Globus pallidus (tissue), 1 donor: ENCODE measurements around the gene ARID1A.
"Not testable (repeated sequence)": the region's sequence is repeated elsewhere in the genome, so short reads cannot be mapped to it uniquely, and the experiment has no call there.

Experiments used
- DNase-seq: peaks from one replicate; pipeline ENCODE4 v3.0.0-alpha.2; 2015; ENCODE audit warnings: low spot score

The ARID1A gene

DNA sequence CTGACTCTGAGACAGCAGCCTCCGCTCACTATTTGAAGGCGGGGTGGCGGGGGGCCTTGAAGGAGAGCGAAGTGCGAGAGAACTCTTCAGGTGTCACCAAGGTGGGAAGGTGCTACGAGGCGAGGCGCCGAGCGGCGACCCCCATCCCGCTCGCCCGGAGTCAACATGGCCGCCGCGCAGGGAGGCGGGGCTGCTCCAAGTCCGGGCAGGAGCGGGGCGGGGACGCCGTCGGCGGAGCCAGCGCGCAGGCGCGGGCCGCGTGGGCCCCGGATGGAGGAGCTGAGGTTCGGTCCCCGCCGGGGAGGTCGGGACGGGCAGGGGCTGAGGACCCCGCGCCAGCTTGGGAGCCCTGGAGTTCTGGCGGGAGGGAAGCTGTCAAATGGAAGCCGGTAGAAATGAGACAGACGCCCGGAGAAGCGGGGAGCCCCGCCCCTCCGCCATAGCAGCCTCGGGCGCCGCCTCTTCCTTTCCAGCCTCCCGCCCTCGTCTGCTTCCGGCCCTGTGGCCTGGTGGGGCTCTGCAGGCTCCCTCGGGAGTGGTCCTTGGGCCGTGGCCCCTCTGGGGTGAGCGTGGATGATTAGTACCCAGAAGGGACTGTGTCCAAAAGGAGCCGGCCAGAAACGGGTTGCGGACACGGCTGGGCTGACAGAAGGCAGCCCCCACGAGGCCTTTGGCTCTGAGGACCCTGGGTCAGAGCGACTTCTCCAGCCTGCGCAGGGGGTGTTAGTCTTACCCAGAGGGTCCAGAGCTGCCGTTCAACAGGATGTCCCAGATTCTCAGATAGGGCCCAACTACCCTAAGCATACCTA is 92.1 kb downstream of the ARID1A start, which contains the start of gene PIGV:
Gene PIGV (plus strand): TSS at position 245 of the 809 bp plus-strand sequence. CDS start 2,866 bp downstream, outside the sequence.
- peak; percentile 88 for DNase-seq

DNA sequence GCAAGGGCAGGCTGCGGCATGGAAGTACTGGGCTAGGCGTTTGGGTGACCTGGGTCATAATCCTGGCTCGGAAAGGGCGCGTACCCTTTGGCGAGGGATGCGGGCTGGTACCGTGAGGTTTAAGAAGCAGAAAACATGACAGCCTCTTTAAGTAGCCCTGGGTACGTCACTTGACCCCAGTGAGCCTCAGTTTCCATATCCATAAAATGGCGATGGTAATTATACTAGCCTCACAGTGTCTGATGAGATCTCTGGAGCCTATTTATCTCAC is 92.6 kb downstream of the ARID1A start:
- no peak for DNase-seq

DNA sequence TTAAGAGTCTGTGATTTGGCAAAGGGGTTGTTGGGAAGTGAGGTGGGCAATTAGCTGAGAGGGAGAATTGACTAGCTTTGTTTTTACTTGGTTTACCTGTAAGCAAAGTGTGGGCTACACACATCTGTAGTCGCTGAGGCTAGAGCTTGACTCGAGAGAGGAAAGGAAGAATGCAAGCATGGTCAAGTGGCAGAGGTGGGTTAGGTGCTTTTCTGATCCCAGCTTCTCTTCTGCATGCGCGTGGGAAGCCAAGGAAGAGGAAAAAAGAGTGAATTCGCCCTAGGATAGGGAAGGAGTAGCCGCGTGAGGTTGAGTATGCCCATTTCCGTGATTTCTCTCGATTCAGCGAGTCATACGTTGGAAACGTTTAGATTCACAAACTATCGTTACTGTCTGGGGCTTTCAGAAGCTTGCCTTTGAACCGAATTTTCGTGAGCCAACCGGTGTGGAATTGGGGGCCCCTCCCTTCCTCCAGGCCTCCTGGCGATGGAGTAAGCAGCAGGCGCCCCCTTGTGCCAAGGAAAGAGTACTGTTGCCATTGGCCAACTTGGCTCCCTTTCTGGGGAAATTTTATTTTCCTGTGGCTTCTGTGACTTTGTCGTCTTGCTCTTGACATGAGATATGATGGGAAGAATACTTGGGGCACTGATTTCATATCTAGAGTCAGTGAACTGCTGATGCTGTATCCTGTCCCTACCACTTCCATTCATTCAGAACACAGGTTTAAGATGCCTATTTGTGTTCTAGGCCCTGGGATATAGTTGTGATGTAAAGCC is 93.2 kb downstream of the ARID1A start:
- DNase-seq: peak; percentile 90

DNA sequence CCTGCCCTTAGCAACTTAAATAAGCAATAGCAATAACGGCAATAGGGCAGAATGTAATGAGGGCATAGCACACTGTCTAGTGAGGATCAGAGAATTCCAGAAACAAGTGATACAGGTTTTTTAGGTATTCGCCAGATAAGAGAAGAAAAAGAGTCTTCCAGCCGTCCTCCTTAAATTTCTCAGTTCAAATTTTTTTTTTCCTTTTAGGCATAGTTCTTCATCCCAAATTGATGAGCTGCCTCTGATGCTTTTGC is 93.7 kb downstream of the ARID1A start:
- no peak for DNase-seq

DNA sequence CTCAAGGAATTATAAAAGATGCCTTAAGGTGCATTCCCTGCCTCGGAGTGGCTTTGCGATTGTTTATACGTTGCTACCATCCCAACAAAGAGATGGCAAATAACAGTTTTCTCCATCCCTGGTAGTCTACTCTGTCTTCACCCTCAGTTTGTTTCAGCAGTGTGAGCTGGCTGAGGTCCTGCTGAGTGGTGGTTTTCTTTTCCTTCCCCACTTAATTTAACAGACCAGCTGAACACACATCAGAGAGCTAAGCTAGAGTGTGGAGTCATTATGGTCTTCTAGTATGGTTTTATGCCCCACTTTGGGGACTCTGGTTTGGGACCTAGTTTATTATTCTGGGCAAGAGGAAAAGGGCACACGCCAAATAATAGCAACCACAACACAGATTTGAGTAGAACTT is 94.1 kb downstream of the ARID1A start:
- no peak for DNase-seq

DNA sequence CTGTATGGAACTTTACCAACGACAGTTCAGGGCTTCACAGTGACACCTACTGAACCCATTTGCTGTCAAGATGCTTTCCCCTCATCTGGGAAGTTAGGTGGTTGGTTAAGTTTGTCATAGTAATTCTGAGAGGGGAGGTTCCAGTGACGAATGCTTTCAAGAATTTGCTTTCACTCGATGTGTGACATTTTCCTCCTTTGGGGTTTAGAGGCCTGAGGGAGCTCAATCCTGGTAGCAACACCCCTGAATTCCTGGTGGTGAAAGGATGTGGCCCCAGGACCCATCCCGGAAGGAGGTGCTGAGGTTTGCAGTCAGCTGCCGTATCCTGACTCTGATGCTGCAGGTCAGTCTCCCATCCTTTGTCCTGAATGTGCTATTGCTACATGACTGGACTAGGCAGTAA is 94.7 kb downstream of the ARID1A start:
- no peak for DNase-seq

DNA sequence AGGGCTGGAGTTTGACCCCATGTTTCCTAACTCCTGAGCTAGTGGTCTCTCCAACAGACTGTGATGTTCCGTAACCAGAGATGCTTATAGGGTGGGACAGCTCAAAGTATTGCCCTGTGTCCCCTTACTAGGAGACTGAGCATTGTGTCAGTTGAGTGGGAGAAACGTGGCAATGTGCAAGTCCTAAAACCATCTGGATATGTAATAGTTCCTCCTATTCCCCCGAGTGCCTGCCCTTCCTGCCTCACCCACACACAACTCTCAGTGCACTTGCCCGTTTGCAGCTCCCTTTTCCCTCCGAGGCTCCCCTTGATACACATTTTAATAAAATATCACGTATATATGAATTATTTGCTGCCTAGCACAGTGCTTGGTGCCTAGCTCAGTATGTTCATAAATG is 95.3 kb downstream of the ARID1A start:
- no peak for DNase-seq

DNA sequence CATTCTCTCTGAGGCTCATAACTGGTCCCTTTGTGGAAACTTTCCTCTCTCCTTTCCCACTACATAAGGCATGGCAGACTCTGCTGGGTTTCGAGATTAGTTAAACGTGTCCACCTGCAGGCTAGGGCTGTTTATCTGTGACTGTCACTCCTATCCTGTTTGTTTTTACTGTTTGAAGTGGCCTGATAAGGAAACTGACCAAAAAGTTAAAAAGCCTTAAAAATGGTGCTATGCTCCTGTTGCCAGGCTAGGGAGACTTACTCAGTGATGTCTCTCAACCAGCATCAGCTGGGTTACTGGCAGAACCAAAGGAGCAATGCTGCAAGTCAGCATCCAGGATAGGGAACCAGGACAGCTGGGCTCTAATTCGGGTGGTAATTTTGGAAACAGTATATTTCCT is 95.8 kb downstream of the ARID1A start:
- DNase-seq: no peak

DNA sequence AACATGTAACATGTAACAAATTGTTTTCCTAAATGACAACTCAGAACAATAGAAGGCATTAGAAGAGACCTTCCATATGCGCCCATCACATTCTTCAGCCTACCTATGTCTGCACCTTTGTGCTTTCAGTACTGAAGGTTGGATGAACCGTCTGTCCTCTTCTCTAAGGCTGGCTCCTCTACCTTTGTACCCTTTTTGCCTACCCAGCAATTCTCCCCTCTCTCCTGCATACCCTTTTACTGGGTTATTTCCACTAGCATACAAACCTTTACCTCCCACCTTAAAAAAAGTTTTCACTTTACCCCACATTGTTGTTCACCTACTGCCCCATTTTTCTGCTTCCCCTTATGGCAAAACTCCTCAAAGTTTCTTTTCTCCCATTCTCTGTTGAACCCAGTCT is 97.1 kb downstream of the ARID1A start:
- DNase-seq: no peak

DNA sequence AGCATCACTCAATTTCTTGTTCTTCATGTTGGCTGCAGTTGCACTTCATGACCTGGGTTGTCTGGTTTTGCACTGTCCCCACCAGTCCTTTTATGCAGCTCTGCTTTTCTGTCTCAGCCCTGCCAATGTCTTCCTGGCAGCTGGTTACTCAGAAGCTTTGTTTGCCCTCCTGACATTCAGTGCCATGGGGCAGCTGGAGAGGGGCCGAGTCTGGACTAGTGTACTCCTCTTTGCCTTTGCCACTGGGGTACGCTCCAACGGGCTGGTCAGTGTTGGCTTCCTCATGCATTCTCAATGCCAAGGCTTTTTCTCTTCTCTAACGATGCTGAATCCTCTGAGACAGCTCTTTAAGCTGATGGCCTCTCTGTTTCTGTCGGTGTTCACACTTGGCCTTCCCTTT is 98.6 kb downstream of the ARID1A start:
- no peak for DNase-seq

DNA sequence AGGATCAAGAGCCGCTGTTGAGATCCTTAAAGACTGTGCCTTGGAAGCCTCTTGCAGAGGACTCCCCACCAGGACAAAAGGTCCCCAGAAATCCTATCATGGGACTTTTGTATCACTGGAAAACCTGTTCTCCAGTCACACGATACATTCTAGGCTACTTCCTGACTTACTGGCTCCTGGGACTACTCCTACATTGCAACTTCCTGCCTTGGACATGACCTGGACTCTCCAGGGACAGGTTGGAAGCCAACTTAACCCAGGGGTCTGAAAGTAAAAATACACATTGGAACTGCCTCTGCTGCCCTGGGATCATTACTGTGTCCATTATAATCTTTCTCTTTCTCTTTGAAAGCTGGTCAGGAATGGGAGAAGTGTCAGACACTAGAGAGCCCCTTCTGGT is 101.8 kb downstream of the ARID1A start:
- no peak for DNase-seq

DNA sequence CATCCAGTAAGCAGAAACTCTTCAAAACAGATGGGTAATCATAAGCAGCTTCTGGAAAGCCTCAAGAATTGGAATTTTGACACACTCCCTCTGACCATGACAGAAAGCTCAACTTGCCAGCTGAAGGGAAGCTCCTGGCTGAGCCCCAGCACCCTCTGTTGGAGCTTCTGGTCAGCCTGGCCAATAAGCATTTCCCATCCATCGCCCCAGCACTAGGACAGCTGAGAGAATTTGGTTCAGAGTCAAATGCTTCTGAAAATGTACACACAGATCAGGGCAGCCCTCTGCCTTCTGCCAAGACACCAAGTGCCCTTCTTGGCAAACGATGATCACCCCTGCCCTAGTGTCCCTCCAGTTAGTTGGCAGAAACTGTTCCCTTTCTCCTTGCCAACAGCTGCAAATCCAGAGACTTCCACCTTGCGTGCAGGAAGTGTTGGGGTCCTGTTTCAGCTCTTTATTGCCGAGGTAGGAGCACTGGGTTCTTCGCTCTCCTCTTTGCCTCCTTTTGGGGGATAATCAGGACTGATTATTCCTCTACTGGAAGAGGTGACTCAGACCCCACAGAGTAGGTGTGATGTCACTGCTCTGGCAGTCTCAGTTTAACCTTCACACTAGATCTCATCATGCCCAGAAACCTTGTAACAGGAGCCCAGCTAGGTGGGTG is 103.8 kb downstream of the ARID1A start:
- DNase-seq: peak; percentile 78

DNA sequence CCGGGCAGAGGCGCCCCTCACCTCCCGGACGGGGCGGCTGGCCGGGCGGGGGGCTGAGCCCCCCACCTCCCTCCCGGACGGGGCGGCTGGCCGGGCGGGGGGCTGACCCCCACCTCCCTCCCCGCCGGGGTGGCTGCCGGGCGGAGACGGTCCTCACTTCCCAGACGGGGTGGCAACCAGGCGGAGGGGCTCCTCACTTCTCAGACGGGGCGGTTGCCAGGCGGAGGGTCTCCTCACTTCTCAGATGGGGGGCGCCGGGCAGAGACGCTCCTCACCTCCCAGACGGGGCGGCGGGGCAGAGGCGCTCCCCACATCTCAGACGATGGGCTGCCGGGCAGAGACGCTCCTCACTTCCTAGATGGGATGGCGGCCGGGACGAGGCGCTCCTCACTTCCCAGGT is 108.1 kb downstream of the ARID1A start:
- not testable (repeated sequence) for DNase-seq

DNA sequence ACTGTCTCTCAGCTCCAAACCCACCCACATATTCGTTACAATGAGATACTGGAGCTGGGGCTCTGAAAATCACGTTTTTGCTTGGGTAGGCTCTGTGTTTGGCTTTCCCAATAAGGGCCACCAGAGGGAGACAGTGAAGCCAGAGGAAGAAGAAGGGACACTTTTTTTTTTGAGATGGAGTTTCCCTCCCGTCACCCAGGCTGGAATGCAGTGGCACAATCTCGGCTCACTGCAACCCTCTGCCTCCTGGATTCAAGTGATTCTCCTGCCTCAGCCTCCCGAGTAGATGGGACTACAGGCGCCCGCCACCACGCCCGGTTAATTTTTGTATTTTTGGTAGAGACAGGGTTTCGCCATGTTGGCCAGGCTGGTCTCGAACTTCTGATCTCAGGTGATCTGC is 114.3 kb downstream of the ARID1A start:
- DNase-seq: peak; percentile 54

DNA sequence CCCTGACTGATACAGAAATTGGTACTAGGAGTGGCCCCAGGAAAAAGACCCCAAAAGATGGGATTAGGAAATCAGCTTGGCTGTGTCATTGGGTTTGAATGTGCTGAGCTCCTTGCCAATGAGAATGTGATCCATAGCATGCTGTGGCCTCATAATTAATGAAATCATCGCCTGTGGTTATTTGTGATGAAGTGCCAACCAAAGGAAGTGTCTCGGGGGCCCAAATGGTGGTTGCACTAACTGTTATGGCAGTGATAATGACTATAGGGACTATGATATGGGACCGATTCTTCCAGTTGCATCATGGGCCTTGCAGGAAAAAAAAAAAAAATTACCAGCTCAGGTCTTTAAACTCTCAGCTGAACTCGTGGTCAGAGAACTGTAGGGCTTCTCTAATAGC is 115.2 kb downstream of the ARID1A start:
- DNase-seq: no peak

DNA sequence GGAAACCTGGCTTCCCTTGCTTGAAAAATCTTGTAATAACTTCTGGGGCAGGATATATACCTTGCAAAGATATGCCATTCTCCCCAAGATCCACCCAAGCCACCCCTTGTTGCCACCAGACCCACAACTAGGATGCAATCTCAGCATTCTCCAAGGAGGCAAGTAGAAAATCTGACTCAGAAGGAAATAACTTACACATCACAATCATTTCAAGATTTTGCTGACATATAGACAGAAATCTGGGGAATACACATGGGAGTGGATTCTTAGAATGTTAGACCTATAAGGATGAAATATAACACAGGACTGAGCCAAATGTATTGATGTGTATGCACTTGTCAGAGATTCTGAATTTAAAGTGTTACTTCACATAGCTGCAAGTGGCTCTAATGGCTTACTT is 115.9 kb downstream of the ARID1A start:
- DNase-seq: no peak

DNA sequence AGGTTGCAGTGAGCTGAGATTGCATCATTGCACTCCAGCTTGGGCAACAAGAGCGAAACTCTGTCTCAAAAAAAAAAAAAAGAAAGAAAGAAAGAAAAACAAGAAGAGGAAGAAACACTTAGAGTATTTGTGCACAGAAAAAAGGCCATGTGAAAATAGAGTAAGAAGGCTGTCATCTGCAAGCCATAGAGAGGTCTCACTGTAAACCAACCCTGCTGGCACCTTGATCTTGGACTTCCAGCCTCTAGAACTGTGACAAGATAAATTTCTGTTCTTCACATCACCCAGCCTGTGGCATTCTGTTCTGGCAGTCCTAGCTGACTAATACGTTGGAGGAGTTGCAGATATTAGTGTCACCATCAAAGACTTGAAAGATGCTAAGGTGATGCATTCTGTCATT is 118.6 kb downstream of the ARID1A start:
- no peak for DNase-seq

DNA sequence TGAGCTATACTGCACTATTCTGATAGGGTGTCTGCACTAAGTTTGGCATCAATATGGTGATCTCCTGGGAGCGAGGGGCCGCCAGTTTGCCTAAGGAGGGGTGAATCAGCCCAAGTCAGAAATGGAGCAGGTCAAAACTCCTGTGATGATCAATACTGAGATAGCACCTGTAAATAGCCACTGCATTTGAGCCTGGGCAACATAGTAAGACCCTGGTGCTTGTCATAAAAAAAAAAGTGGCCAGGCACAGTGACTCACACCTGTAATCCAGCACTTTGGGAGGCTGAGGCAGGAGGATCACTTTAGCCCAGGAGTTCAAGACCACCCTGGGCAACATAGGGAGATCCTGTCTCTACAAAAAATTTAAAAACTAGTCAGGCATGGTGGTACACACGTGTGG is 119.1 kb downstream of the ARID1A start:
- no peak for DNase-seq

DNA sequence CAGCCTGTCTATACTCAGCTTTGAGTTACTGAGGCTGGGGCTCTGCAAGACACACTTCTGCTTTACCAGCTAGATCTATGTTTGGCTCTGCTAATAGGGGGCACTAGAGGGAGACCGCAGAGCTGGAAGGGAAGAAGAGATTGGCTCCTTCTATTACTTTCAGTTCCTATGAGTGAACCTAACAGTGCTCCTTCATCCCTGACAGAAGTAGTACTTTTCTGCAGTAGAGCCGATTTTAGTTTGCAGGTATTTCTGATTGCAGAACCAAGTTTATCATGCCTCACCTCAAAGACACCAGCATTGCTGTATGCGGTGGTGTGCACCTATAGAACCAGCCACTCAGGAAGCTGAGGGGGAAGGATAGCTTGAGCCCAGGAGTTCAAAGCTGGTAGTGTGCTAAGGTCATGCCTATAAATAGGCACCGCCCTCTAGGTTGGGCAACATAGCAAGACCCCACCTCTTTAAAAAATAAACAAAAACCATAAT is 125.0 kb downstream of the ARID1A start:
- DNase-seq: peak; percentile 30

DNA sequence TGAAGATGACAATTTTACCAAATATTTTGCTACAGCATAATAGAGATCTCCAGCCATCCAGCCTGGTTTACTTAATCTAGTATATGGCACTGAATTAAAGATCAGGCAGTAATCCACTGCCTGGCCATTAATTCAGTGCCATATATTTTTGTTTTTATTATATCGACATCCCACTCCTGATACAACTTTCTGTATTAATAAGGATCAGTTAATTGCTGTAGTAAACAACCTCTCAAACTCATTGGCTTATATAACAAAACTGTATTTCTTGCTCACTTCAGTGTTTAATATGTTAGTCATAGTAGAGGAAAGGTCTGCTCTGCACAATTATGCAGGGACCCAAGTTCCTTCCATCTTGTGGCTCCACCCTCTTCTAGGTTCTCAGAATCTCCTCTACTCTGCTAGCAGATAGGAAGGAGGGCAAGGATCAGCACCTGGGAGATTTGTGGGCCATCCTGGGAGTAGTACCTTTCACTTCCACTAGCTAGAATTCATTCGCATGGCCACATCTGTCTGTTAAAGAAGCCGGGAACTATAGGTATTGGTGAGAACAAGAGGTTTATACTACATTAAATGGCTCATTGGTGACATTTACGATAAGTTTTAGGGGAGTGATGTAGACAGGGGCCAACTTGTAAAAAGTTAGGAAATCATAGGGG is 127.1 kb downstream of the ARID1A start:
- no peak for DNase-seq

DNA sequence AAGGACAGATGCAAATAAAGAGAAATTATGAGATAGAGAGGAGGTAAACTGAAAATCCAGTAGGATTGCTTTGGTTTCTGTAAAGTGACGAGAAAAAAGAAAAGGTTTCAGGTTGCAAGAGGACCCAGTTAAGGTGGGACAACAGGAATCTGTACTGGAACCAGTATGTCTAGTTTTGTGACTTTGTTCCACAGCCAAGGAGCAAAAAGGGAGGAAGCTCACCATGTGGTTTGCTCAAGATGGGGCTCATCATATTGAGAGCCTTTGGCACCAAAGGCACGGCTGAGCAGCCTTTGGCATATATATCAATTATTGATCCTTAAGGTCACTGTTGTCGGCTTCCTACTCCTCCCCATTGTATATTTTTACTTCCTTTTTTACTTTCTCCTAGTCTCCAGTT is 128.9 kb downstream of the ARID1A start:
- DNase-seq: no peak

DNA sequence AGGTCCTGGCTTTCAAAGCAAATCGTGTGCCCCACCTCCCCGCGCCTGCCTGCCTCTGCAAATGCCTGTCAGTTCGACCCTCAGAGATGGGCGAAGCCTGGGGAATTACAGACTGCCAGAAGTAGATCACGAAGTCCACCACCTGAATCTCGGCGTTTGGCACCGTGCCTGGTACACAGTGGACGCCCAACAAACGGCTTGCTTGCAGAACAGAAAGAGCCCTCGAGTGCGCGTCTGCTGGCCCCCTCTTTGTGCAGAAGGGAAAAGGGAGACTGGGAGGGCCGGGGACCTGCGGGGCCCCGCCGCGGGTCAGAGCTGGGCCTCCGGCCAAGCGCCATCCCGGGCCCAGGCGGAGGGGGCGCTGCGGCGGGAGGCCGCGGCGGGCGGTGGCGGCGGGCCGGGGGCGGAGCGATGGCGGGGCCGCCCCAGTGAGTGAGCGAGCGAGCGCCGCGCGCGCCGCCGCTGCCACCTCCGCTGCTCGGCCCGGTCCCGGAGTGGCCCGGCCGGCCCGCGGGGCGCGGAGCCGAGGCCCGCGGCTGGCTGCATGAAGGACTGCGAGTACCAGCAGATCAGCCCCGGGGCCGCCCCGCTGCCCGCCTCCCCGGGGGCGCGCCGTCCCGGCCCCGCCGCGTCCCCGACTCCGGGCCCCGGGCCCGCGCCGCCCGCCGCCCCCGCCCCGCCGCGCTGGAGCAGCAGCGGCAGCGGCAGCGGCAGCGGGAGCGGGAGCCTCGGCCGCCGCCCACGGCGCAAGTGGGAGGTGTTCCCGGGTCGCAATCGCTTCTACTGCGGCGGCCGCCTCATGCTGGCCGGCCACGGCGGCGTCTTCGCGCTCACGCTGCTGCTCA is 130.7 kb downstream of the ARID1A start, which contains the start of gene ZDHHC18:
Gene ZDHHC18 (plus strand): TSS at position 428 of the 845 bp plus-strand sequence. CDS start 117 bp downstream, at position 545.
- DNase-seq: peak; percentile 56
